ENCODE data around the gene TEAD1. TPM values are rescaled to one million over a fixed set of nuclear protein-coding genes. Genes with fewer than 3 reads are reported as not detected.

Gene TEAD1
- polyA plus RNA-seq, 1 donor (not counting 4 experiments of a cell fraction or from before 2014, with no cell fraction given), result 32.7 TPM

- FAIRE-seq (no peak), DNase-seq (ENCODE audit: low read depth, low spot score) (no peak)
- Histone ChIP-seq H3K79me2 (ENCODE audit: control insufficient read depth, insufficient read depth, low read length) (no peaks in the 10 kb centered on the region), H3K9me1 (ENCODE audit: control insufficient read depth, extremely low read depth, insufficient read depth, low read length) (peaks cover 2% of the 10 kb centered on the region), H3K9ac (ENCODE audit: control insufficient read depth, extremely low read depth, insufficient read depth, low read length) (no peak overlapping the region), H3K4me3 (ENCODE audit: control insufficient read depth in 2 of 3, extremely low read depth in 1 of 3, insufficient read depth in 2 of 3, low read depth in 1 of 3, low read length in 3 of 3) (no peak overlapping the region), H4K20me1 (ENCODE audit: control insufficient read depth, extremely low read depth, insufficient read depth, low read length) (no peaks in the 10 kb centered on the region), H3K36me3 (ENCODE audit: control insufficient read depth in 2 of 2, extremely low read depth in 1 of 2, insufficient read depth in 2 of 2, low read length in 2 of 2) (peaks cover 0 to 2% of the 10 kb centered on the region in 2 experiments), H3K9me3 (ENCODE audit: control insufficient read depth, low read depth, low read length) (no peaks in the 10 kb centered on the region), H3K27me3 (ENCODE audit: control insufficient read depth, extremely low read depth, insufficient read depth, low read length) (no peaks in the 10 kb centered on the region), H3K4me1 (ENCODE audit: control insufficient read depth, extremely low read depth, insufficient read depth, low read length) (peaks cover 5% of the 10 kb centered on the region), H3K4me2 (ENCODE audit: control insufficient read depth, extremely low read depth, insufficient read depth, low read depth, low read length) (no peak overlapping the region), H3K27ac (ENCODE audit: control insufficient read depth, insufficient read depth, low read length) (no peak overlapping the region), H2AFZ (ENCODE audit: control insufficient read depth, low read length) (no peak overlapping the region)
- TF ChIP-seq, protein P1, sequence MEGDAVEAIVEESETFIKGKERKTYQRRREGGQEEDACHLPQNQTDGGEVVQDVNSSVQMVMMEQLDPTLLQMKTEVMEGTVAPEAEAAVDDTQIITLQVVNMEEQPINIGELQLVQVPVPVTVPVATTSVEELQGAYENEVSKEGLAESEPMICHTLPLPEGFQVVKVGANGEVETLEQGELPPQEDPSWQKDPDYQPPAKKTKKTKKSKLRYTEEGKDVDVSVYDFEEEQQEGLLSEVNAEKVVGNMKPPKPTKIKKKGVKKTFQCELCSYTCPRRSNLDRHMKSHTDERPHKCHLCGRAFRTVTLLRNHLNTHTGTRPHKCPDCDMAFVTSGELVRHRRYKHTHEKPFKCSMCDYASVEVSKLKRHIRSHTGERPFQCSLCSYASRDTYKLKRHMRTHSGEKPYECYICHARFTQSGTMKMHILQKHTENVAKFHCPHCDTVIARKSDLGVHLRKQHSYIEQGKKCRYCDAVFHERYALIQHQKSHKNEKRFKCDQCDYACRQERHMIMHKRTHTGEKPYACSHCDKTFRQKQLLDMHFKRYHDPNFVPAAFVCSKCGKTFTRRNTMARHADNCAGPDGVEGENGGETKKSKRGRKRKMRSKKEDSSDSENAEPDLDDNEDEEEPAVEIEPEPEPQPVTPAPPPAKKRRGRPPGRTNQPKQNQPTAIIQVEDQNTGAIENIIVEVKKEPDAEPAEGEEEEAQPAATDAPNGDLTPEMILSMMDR (optimal IDR thresholded peaks at IDR 0.05 in 1 of 3, IDR thresholded peaks at IDR 0.05 in 1 of 3, conservative IDR thresholded peaks at IDR 0.05 in 1 of 3; ENCODE audit: extremely low read depth in 1 of 3, insufficient read depth in 2 of 3, low read length in 3 of 3), result no peak
- no peak for TF ChIP-seq EZH2 (IDR thresholded peaks at IDR 0.05; ENCODE audit: low read length)
- dilution Hi-C loops (cut with MboI; ENCODE audit: extremely low pct_ligation_motif_present, low sequenced_read_pairs), result no loop called here
Observed at GRCh38 chr11:12949453-12949852, 275.2 kb downstream of the TEAD1 start.

- no peaks in the 10 kb centered on the region for H4K20me1 ChIP-seq (ENCODE audit: control insufficient read depth, extremely low read depth, insufficient read depth, low read length)
- dilution Hi-C loops (cut with MboI; ENCODE audit: extremely low pct_ligation_motif_present, low sequenced_read_pairs), result no loop called here
- H3K9ac ChIP-seq (ENCODE audit: control insufficient read depth, extremely low read depth, insufficient read depth, low read length), result no peak overlapping the region
- H3K4me2 ChIP-seq (ENCODE audit: control insufficient read depth, extremely low read depth, insufficient read depth, low read depth, low read length), result no peak overlapping the region
- no peak for TF ChIP-seq EZH2 (IDR thresholded peaks at IDR 0.05; ENCODE audit: low read length)
- TF ChIP-seq, protein P1 (optimal IDR thresholded peaks at IDR 0.05 in 1 of 3, IDR thresholded peaks at IDR 0.05 in 1 of 3, conservative IDR thresholded peaks at IDR 0.05 in 1 of 3; ENCODE audit: extremely low read depth in 1 of 3, insufficient read depth in 2 of 3, low read length in 3 of 3), result no peak
- H3K27me3 ChIP-seq (ENCODE audit: control insufficient read depth, extremely low read depth, insufficient read depth, low read length), result no peaks in the 10 kb centered on the region
- peak overlapping the region; percentile 28 for H3K27ac ChIP-seq (ENCODE audit: control insufficient read depth, insufficient read depth, low read length)
- no peak overlapping the region for H3K4me3 ChIP-seq (ENCODE audit: control insufficient read depth in 2 of 3, extremely low read depth in 1 of 3, insufficient read depth in 2 of 3, low read depth in 1 of 3, low read length in 3 of 3)
- no peak overlapping the region for H2AFZ ChIP-seq (ENCODE audit: control insufficient read depth, low read length)
- no peak for FAIRE-seq
- no peaks in the 10 kb centered on the region for H3K36me3 ChIP-seq (ENCODE audit: control insufficient read depth in 2 of 2, extremely low read depth in 1 of 2, insufficient read depth in 2 of 2, low read length in 2 of 2)
- DNase-seq (ENCODE audit: low read depth, low spot score), result no peak
- peaks cover 5% of the 10 kb centered on the region for H3K4me1 ChIP-seq (ENCODE audit: control insufficient read depth, extremely low read depth, insufficient read depth, low read length)
- peaks cover 2% of the 10 kb centered on the region for H3K9me1 ChIP-seq (ENCODE audit: control insufficient read depth, extremely low read depth, insufficient read depth, low read length)
- H3K9me3 ChIP-seq (ENCODE audit: control insufficient read depth, low read depth, low read length), result no peaks in the 10 kb centered on the region
- no peaks in the 10 kb centered on the region for H3K79me2 ChIP-seq (ENCODE audit: control insufficient read depth, insufficient read depth, low read length)
Observed at GRCh38 chr11:12950670-12951069, 276.4 kb downstream of the TEAD1 start.
